IPS DF 4.7 (cell line): Measurements from ENCODE around the gene GNB5.

Experiments
- DNase-seq: peaks from one replicate; pipeline ENCODE4 v3.0.0-alpha.2; 2013; ENCODE audit warnings: low spot score; ENCODE audit errors: extremely low read depth

Gene GNB5

GRCh38 chr15:52066842-52067544 lies 124.2 kb downstream of the GNB5 start:
- no peak for DNase-seq
